GM19351 (cell line): ENCODE measurements around the gene GLCCI1.
"Not testable (repeated sequence)": the region's sequence is repeated elsewhere in the genome, so short reads cannot be mapped to it uniquely, and the experiment has no call there.

Source experiments
- ATAC-seq: cut with Tn5 transposase; IDR thresholded peaks from one replicate; pipeline ENCODE4 v1.9.1; 2021; ENCODE audit warnings: mild to moderate bottlenecking, moderate library complexity; ENCODE audit not compliant: unreplicated experiment

GLCCI1 gene

DNA sequence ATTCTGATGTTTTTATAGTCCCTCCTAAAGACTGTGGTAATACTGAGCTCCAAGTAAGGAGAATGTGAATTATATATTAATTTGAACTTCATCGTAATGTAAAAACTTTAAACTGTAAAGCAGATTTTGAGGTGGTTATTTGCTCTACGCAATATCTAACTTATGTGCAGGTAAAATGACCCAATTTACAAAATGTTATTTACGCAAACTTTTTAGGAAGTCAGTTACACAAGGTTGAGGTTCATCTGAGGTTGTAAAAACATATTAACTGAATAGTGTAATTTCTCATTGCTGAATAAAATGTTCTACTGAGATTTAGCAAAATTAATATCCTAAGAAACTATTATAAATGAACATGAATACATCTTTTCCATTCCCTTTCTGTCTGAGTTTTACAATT is 15.8 kb downstream of the GLCCI1 start:
- no peak for ATAC-seq

DNA sequence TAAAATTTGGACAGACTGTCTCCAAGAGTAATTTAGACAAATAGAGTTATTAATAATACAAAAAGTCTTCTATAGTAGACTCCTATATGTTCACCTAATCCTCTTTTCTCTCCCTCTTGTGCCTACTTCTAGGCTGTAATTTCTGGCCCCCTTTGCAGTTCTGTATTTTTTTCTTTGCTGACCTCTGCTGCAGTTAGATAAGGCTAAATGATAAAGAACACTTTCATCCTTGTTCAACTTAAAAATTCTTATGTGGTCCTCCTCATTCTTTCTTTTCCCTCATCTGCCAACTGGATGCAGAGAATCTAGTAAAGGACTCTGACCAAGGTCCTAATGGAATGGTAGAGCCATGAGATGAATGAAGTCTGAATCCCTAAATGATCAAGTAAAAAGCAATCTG is 20.1 kb downstream of the GLCCI1 start:
- ATAC-seq, result no peak

DNA sequence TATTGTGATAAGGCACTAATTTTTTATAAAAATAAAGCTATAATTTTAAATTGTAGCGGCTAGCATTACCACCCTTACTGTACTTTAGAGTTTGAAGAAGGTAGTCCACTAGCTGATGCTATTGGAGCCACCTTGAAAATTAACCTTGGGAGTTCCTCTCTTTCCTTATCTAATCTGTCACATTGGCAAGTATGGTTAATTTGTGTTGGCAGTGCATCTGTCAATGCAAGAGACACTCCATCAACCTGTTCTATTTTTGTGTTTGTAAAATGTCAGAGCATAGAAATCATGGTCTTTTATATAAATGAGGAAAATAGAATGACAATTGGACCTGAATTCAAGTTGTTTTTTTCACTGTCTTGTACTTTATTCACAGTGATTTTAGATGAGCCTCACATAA is 20.5 kb downstream of the GLCCI1 start:
- ATAC-seq, result no peak

DNA sequence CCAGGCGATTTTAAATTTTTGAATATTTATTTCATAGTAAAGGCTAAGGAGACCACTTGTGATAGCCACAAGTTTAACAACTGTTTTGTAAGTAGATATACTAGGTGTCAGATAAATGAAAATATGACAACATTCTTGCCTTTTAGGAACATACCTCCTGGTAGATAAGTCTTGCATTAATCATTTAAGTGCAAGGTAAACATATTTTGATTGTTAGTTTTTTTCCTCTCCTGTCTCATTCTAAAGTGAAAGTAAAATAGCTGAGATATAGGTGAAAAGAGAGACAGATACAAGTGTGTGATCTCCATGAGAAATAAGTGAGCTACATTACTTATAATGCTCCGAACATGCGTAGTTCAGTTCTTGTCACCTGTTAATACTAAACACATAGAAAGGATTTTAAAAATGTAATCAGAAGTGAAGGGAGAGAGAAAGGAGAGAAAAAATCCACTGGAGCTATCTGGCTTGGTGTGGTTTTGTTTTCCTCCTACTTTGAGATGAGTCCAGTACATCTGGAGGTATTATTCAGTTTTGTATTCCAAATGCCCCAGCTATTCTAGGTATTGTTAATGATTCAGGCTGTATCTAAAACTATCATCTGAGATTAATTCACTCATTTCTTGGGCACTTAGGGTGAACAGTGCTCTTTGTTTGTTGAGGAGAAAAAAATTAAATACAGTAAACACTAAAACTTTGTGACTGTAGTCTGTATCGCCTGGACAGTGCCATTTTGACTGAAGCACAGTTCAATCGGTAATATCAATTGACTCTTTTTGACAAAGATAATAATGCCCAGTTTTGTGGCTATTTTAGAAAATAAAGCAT is 21.2 kb downstream of the GLCCI1 start:
- no peak for ATAC-seq

DNA sequence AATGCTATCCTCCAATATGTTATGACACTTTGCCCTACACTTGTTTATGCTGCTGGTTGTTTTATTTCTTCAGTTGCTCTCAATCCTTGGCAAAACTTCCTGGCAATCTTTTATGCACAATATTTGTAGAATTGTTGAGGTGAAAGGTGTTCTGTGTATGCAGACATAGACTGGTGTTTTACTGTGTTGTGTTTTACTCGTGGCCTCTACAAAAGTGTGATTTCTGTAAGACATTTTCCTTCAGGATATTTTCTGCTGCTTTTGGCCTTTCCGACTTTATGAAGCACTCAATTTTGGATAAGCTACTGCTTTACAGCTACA is 21.8 kb downstream of the GLCCI1 start:
- no peak for ATAC-seq

DNA sequence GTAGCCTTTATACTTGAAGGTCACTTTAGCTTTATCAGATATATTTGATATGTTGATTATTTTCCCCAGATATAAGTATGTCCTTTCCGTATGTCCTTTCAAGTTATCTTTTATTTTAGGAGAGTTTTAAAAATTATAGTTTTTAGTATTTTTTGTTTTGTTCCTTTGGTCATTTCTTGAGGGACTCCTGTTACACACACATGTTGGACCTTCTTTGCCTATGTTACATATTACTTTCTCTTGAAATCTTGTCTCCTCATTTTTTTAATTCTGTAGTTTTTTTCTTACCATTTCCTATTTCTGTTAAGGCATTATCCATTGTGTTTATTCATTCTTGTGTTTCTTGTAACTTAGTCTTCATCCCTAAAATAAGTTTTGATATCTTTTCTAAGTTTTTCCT is 23.9 kb downstream of the GLCCI1 start:
- no peak for ATAC-seq

DNA sequence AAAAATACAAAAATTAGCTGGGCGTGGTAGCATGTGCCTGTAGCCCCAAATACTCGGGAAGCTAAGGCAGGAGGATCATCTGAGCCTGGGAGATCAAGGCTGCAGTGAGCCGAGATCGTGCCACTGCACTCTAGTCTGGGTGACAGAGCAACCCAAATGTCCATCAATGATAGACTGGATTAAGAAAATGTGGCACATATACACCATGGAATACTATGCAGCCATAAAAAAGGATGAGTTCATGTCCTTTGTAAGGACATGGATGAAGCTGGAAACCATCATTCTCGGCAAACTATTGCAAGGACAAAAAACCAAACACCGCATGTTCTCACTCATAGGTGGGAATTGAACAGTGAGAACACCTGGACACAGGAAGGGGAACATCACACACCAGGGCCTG is 26.8 kb downstream of the GLCCI1 start:
- not testable (repeated sequence) for ATAC-seq

DNA sequence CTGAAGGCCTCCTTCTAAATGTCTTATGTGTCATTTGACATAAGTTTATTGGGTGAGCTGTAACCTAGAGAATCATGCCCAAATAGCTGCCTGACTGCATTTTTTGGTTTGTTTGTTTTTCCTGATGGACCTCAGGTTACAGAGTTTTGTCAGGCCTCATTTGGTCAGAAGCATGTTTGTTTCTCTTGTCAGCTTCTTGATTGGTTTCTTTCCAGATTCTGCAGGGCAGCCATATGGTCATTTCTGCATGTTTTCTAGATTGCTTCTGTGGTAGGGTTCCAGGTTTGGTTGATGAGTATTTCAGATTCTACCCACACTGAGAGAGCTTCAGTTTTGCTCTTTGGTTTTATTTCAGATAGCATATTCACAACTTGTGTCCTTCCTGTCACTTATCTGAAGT is 28.0 kb downstream of the GLCCI1 start:
- peak; percentile 67 for ATAC-seq

DNA sequence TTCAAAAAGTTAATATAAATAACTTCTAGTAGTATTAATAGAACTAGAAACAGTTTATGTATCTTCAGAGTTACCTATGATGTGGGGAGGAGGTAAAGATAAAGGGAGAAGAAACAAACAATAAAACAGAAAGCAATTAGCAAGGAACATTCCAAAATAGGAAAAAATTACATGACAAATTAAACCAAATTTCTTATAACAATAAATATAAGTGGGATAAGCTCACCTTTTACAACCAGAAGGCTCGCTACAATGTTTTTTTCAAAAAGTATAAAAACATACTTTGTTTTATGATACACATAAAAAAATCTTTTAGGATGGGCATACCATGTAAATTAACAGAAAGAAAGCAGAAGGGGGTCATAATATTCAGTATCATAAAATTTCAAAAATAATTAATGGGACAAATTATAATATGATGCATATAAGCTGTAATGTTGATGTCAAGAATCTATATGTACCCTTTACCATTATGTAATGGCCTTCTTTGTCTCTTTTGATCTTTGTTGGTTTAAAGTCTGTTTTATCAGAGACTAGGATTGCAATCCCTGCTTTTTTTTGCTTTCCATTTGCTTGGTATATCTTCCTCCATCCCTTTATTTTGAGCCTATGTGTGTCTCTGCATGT is 31.8 kb downstream of the GLCCI1 start:
- no peak for ATAC-seq

DNA sequence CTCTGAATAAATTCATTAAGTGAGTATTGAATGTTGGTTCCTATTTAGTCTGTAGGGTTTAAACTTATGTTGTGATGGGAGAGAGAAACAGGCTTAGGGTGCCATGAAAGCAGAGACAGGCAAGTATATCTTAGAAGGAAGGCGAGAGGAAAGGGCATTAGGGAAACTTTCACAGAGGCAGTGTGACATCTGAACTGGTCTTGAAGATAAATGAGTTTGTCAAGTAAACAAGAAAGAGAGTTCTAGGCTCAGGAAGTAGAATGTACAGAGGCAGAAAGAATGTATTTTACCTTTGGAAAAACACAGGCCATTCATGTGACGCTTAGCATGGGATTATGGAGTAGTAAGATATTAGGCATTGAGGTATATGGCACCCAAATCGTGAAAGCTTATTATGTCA is 34.5 kb downstream of the GLCCI1 start:
- no peak for ATAC-seq

DNA sequence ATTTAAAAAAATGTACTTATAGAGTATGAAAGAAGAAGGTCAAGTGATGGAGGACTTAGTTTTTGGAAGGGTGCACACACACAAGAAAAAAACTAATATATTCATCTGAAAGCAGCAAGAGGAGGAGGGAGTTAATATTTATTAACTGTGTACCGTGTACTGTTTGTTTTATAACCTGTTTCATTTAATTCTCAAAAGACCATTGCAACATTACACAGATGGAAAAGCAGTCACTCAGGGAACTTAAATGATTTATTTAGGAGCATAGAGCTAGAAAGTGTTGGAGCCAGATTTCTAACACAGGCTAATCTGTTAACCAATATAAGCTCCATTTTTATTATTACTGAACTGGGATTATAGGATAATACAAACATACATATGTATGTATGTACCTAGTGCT is 36.7 kb downstream of the GLCCI1 start:
- ATAC-seq, result no peak

DNA sequence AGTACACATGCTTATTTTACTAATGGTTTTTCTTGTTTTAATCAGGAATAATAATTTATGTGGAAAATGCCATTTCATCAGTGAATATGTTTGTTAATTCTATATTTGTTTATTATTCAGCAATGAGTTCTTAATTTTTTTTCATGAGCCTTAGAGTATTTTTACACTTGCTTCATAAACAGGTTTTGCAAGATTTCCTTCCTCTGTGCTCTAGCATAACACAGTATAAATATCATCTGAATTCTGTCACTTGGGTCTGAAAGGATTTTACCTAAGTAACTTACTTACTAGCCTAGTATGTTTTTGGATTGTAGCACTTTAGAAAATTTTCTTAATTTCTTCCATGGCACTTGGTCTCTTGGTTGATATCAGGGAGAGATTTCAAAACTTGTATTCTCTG is 45.8 kb downstream of the GLCCI1 start:
- ATAC-seq, result no peak

DNA sequence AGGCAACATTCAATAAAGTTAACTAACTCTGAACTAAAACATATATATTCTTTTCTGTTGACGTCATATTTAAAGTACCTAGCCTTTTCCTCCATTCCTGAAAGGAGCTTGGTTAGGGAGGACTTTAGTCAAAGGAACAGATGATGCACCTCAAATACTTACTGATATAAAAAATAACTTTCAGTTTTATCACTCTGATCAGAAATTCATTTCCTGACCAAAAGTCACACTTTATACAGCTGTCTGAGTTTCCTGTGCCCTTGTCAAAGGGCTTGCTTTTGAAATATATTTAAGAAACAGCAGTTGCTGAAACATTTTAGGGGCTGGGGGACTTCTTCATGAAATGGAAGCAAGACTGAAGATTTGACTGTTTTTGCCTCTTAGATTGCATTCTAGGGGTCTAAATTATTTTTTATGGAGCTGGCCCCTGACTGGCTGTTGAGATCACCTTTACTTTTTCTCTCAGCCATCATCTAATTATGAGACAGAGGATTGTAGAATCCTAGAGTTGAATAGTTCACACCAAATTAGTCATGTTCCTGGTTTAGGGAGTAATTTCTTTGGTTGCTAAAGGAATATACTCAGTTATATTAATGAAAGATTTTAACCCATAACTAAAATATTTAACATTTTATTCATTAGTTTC is 46.6 kb downstream of the GLCCI1 start:
- no peak for ATAC-seq

DNA sequence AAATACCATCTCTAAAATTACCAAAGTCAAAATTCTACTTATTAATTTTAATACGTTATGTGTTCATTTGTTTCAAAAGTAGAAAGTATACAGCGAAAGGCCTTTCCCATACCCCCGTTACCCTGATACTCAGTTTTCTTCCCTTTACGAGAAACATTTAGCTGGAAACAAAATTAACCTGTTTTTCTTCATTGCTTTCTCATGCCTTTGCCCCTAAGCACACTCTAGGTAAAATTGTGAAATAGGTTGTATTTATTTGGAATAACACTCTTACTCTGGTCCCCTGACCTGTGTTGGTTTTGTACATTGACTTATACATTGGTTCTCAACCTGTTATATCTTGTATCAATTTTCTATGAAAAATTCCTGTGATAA is 47.1 kb downstream of the GLCCI1 start:
- no peak for ATAC-seq

DNA sequence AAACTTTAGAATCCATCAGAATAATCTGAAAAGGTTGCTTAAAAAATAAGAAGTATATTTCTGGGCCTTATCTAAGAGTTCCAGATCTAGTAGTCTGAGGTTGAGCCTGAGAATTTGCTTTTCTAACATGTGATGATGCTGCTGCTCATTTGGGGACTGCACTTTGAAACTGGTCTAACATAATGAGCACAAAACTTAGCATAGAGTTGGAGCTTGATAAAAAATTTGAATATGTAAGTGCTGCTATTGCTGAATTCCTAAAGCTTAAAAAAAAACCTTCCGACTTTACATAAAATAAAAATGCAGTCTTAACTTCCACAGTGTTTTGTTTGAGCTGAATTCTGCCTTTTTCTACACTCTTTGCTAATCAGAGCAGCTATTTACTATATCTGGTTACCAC is 48.8 kb downstream of the GLCCI1 start:
- no peak for ATAC-seq

DNA sequence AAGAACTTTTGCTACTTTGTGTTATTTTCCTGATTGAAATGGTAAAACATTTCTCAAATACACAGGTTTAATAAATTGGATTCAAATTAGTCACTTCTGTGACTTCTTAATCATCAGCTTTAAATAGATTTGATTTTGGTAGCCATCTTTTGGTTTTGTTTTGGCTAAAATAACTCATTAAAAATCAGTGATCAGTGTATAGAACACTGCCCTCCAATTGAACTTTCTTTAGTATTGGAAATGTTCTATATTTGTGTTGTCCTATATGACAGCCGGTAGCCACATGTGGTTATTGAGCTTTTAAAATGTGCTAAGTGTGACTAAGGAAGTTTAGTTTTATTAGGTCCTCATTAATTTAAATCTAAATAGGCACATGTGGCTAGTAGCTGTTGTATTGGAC is 50.4 kb downstream of the GLCCI1 start:
- ATAC-seq, result peak; percentile 60

DNA sequence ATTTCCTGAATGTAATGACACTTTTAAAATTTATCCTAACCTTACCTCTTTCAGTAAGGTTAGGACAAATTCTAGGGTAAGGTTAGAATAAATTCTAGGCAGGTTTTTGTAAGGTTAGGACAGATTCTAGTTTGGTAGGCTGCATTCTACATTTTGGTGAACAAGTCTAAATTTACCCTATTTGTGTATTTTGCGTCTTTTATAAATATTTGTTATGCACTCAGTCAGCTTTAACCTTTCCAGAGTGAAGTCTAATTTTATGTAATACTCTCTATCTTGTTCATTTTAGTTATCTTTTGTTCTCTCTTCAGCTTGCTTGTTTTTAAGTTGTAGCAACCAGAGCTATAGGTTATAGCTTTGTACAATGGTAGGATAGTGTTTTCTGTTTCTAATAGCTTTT is 54.0 kb downstream of the GLCCI1 start:
- ATAC-seq, result no peak

DNA sequence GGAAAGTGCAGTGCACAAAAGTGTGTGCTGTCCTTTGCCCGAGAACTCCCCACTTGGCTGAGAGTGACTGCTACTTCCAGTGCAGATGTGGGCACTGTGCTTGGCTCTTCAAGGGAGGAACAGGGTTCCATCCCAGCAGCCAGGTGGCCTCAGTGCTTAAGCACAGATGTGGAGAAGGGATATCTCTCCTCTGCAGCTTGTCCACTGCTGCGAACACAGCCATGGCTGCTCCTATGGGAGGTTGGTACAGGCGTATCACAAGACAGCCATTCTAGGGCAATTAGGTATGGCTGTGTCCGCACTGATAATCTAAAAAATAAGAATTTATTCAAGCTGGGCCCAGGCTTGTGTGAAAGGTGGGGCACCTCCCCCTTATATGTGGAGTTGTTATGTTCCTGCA is 66.6 kb downstream of the GLCCI1 start:
- ATAC-seq, result no peak

DNA sequence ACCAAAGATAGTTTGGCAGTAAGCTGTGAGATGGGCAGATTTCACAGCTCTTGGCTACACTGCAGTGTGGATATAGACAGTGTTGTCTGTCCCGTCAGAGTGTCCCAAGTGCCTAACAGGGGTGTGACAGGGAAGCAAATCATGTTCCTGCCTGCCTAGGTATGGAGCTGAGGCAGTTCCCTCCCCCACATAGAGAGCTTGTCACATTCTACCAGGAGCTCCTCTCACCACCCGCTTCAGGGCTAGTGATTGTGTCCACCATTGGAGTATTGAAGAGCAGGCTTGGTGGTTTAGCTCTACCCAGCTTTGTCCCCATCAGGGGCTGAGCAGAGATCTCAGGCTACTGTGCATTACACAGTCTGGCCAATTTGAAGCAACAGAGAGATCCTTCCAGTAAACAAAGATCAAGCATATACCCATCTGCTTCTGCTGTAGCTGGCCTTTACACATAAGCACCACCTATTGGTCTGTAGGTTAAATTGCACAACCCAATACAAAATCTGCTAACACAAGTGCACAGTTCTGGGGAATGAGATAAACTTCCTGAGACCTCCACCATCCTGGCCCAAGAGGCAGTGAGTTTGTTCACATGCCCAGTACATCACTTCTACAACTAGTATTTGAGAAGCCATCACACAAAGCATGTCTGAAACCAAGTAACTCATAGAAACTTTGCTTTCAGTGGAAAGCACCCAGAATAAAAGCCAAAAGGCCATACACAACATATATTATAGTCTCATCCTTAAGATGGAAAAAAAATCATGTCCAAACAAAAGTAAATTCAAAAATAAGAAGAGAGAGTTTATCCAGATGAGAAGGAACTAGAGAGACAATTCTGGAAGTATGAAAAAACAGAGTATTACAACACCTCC is 67.3 kb downstream of the GLCCI1 start:
- ATAC-seq, result peak; percentile 50

DNA sequence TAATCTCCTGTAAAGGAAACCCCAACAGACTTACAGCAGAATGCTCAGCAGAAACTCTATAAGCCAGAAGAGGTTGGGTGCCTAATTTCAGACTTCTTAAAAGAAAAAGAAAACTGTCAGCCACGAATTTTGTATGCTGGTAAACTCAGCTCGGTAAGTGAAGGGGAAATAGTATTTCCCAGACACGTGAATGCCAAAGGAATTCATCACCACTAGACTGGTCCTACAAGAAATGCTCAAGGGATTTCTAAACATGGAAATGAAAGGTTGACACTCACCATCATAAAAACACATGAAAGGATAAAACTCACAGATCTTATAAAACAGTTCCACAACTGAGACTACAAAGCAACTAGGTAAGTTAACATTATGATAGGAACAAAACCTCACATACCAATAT is 68.6 kb downstream of the GLCCI1 start:
- no peak for ATAC-seq

DNA sequence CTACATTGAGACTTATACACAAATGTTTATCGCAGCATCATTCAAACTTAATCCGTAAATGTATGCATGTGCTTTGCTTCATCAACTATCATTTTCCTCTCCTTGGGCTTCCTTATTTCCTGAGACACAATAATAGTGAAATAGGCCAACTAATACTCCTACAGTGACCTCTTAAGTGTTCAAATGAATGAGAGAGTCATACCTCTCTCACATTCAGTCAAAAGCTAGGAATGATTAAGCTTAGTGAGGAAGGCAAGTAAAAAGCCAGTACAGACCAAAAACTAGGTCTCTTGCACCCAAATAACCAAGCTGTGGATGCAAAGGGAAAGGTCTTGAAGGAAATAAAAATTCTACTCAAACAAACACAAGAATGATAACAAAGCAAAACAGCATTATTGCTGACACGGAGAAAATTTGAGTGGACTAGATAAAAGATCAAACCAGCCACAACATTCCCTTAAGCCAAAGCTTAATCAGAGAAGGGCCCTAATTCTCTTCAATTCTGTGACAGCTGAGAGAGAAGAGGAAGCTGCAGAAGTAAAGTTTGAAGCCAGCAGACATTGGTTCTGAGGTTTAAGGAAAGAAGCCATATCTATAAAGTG is 72.3 kb downstream of the GLCCI1 start:
- ATAC-seq, result no peak
